HG03342 (cell line): ENCODE results near the gene TMEM91.
"Not testable (repeated sequence)": the region's sequence is repeated elsewhere in the genome, so short reads cannot be mapped to it uniquely, and the experiment has no call there.

Source experiments
- ATAC-seq: cut with Tn5 transposase; IDR thresholded peaks from one replicate; pipeline ENCODE4 v1.9.1; 2021; ENCODE audit warnings: mild to moderate bottlenecking, moderate library complexity; ENCODE audit not compliant: unreplicated experiment

TMEM91 gene

DNA sequence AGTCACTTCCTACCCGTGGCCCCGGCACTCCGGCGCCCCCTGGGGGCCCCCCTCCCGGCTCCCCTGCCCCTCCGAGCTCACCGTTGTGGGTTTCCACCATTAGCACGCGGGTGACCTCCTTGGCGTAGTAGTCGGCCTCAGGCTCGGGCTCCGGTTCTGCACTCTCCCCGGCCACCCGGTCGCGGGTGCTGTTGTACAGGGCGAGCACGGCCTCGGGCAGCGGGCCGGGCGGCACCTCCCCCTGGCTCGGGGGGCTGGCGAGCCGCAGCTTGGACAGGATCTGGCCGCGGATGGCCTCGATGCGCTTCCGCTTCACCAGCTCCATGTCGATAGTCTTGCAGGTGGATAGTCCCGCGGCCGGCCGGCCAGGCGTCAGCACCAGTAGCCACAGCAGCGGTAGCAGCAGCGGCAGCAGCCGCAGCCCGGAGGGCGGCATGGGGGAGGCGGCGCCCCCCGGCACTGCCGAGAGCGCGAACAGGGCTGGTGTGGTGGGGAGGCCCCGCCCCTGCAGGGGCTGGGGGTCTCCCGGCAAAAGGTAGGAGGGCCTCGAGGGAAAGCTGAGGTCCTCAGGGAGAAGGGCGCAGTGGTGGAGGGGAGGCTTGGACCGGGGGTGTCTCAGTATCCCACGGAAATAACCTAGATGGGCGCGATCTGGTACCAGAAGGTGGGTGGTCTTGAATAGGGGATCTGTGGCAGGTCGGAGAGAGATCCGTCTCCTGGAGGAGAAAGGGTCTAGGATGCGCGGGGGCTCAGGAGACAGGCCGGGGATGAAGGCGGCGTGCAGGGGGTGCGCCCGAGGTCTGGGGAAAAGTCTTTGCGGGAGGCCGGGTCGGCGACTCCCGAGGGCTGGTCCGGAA, 23.5 kb upstream of the TMEM91 start:
- no peak for ATAC-seq

DNA sequence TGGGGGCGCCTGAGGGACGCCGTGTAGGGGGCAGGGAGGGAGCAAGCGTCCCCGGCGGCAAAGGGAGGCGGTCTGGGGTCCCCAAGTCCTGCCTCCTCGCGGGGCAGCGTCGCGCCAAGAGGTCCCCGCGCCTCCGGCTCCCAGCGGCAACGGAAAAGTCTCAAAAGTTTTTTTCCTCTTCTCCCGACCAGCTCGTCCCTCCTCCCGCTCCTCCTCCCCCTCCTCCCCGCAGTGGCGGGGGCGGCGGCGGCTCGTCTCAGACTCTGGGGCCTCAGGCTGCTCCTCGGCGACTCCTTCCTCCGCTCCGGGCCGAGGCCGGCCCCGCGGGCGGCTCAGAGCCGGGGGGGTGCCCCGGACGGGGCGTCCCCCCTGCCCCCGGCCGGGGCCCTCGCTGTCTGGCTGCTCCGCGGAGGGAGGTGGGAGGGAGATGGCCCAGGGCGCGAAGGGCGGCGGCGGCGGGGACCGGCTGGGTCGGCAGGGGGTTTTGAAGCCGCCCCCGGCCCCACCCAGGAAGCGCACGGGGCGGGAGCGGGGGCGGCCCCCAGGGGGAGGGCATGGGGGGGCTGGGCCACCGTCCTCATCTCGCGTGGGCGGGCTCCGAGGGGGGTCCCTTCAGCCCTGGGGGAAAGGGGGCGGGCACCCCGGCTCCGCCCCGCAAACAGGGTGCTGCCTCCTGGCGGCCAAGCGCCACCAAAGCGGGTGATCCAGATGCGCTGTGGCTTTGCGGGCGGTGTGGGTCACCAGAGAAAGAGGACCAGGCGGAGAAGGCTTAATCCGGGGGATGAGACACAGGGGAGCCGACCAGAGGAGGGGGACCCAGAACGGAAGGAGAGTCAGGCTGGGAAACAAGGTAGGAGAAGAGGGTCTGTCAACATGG, 22.6 kb upstream of the TMEM91 start, which contains the start of gene TGFB1:
TSS of gene TGFB1 (minus strand) at position 457 of the 877 bp plus-strand sequence. CDS start 878 bp downstream, outside the sequence.
- peak; percentile 36 for ATAC-seq

DNA sequence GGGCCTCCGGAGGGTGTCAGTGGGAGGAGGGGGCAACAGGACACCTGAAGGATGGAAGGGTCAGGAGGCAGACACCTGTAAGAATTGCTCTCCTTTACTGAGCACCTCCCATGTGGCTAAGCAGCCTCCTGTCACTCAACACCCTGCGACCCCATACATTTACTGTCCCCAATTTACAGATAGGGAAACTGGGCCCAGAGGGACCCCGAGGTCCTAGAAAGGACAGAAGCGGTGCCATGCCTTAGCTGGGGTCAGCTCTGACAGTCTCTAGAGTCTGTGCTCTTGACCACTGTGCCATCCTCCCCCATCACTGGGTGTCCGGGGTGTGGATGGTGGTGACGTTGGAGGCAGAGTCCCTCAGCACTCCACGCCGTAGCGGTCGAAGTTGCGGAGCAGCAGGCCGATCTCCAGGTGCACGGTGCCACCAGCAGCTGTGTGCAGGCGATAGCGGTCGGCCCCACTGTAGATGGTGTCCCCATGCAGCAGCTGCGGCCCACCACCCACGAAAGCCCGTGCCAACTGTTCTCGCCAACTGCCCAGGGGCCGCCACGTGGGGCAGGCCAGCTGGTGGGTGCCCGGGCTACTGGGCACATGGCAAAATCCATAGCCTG, 21.9 kb upstream of the TMEM91 start:
- ATAC-seq: no peak

DNA sequence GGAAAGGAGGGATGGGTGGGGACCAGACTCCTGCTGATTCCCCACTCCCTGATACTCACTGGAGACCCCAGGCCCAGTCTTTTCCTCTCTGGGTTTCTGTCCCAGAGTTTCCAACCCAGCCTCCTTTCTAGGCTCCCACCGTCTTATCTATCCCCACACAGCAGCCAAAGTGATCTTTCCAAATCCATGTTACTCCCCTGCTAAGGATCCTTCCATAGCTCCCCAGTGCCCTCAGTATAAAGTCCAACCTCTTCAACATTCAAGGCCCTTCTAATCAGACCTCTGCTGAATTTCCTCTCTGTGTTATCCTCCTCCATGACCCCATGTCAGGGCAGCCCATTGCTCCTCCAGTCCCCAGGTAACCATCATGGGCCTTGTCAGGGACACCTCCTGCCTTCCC, 21.3 kb upstream of the TMEM91 start:
- no peak for ATAC-seq

DNA sequence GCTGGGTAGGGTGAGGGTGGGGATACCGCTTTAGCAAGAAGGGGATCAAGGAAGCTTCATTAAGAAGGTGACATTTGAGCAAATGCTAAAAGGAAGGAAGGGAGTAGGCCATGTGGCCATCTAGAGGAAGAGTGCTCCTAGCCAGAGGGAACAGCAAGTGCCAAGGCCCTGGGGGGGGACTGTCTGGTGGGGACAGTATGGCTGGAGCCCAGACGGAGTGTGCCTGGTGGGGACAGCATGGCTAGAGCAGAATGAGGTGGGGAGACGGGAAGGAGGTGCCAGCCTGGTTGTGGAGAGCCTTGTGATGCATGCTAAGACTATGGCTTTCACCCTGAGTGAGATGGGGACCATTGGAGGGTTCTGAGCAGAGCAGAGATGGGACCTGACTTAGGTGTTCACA, 20.5 kb upstream of the TMEM91 start:
- ATAC-seq: no peak

DNA sequence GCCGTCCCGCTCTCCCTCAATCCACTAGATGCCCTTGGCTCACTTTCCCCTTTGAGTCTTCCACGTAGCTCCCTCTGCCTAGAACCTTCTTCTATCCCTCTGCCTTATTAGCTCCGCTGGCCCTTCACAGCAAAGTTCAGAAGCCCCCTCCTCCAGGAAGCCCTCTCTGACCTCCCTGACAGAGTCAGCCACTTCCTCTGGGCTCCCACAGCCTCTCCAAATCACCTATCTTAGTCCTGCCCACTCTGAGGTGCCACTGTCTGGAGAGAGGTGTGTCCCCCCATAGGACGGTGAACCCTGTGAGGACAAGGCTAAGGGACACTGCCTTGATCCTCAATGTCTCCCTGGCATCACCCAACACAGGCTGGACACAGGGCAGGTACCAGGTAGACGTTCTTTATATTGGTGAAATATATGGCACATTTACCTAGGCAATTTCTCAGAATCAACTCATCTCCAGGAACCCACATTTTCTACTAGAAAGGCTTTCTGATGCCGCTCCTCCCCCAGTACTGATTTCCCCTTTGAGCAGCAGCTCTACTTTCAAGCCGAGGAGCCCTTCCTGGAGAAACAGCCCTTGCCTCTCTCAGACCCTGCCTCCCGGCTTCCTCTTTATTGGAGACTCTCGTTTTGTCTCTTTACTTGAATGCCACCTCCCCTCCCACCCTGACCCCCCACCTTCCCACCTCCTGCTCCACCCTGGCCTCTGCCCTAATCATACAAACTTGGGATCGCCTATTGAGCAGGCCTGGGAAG, 19.2 kb upstream of the TMEM91 start:
- no peak for ATAC-seq

DNA sequence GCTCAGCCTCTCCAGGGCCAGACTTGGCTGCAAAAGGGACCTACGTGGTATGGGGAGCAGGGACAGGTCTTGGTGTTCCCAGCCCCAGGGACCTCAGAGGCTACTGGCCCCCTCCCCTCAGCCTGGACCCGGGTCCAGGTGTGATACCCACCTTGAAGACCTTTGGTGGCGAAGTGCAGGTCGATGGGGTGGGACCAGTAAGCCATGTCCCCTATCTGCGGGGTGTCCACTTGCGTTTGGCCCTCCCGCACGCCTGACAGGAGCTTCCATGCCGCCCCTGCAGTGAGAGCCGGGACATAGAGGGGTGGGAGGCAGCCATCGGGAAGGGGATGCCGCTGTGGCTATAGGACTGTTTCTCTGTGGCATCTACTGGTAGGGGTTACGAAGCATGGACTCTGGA, 18.6 kb upstream of the TMEM91 start:
- no peak for ATAC-seq

DNA sequence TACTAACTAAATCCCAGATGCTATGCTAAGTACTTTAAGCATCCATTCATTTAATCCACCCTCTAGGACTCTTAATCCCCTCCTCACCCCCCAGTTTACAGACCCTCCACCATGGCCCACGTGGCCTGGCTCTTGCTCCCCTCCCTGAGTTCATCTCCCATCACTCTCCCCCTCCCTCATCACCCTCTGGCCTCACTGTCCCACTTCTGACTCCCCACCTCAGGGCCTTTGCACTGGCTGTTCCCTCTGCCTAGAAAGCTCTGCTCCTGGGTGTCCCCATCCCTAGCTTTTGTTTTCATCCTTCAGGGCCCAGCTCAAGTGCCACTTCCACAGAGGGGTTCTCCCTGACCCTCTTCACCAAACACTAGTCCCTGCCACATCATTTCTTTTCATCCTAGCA, 16.6 kb upstream of the TMEM91 start:
- ATAC-seq: no peak

DNA sequence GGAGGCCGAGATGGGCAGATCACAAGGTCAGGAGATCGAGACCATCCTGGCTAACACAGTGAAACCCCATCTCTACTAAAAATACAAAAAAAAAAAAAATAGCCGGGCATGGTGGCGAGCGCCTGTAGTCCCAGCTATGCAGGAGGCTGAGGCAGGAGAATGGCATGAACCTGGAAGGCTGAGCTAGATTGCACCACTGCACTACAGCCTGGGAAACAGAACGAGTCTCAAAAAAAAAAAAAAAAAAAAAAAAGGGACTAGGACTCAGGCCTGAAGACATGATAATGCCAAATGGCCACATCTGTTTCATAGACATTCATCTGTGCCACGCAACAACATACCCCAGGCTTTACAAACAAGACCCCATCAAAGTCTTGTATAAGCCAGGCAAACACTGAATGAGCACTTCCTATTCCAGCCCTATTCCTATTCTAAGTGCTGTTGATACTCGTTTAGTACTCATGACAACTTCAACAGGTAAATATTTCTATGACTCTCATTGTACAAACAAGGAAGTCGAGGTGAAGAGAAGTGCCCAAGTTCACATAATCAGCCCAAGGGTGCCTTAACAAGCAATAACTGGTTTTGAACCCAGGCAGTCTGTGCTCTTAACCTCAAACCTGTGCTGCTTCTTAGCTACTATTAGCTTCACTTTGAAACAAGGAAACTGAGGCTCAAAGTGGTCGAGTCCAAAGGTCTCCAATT, 14.0 kb upstream of the TMEM91 start:
- ATAC-seq: no peak

DNA sequence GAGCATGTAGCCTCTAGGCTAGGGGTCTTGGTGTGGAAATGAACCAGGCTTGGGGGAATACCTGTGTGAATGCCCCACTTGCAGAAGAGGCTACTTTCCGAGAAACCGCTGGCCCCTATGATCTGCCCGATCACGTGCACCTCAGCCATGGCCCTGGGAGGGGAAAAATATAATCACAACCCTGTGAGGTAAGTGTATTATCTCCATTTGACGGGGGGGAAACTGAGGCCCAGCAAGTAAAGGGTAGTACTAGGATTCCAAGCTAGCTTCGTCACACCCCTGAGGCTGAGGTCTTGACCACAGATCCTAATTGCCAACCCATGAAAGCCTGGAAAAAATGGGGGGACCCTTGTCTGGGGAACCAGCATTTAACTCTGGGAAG, 13.0 kb upstream of the TMEM91 start:
- no peak for ATAC-seq

DNA sequence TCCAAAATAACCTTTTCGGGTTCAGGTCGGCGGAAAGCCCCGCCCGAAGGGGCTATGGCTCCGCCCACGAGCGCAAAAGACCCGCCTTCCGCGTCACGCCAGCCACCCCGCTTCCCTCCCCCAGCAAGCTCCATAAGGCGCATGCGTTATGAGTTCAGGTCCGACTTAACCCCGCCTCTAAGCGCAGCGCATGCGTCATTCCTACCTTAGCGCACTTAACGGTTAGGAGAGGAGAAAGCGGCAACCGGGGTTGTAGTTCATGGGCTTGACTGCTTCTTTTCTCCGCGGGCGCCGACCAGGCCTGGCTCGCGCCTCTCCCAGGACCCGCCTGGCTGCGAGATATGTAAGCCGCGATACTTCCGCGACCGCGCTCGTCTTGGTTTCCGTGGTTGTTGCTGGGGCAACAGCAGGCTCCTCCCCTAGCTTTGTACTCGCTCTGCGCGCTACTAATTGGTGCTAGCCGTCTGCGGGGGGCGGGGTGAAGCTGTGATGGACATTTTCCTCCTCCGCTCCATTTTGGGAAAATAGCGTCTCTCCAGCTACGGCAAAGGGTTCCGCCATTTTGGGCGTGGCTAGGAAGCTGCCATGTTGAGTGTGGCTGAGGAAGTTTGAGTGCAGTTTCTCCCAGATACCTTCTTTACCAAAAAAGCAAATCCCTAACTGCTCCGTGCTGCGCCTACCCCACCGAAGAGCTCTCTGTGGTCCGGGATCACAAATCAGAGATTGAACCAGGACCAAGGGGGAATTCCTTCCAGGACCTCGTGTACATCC, 12.4 kb upstream of the TMEM91 start, which contains the start of gene B9D2:
TSS of gene B9D2 (minus strand) at position 397 of the 771 bp plus-strand sequence. CDS start 630 bp downstream, outside the sequence.
- peak; percentile 78 for ATAC-seq

DNA sequence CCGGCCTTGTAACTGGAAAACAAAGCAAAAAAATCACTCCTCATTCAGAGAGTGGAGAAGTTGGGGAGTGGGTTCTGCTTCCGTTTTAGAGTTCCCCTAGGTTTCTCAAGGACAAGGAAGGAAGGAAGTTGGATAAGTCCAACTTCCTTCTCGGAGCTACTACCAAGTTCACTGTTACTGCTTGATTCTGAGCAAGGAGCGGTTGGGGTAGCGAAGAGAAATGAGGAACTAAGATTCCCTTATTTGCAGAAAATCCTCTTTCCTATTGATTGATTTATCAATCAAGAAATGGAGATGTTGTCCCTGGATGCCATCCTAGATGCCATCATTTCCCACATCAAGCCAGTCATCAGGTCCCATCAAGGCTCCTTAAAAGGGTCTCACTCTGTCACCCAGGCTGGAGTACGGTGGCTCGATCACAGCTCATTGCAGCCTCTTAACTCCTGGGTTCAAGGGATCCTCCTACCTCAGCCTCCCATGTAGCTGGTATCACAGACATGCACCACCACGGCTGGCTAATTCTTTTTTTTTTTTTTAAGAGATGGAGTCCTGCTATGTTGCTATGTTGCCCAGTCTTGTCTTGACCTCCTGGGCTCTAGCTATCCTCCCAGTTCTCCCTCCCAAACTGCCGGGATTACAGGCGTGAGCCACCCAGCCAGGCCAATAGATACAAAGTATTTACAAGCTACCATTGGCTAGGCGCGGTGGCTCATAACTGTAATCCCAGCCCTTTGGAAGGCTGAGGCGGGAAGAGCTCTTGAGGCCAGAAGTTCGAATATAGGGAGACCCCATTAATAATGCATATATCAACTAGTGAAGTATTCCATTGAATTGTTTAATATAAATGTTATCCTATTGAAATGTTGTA, 11.6 kb upstream of the TMEM91 start:
- no peak for ATAC-seq

DNA sequence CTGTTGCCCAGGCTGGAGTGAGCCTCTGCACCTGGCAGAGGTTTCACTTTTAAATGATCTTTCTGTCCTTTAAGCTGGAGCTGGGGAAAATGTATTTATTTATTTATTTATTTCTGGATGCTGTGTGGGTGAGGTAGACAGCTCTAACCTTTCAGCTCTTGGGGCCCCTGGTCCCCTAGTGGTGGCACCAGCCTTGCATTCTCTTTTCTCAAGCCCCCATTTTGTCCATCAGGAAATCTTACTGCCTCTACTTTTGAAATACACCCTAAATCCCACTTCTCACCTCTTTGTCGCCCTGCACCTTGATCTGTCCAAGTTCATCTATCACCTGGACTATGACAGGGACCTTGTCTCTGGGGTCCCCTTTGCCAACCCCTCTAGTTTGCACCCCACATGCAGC, 10.2 kb upstream of the TMEM91 start:
- no peak for ATAC-seq

DNA sequence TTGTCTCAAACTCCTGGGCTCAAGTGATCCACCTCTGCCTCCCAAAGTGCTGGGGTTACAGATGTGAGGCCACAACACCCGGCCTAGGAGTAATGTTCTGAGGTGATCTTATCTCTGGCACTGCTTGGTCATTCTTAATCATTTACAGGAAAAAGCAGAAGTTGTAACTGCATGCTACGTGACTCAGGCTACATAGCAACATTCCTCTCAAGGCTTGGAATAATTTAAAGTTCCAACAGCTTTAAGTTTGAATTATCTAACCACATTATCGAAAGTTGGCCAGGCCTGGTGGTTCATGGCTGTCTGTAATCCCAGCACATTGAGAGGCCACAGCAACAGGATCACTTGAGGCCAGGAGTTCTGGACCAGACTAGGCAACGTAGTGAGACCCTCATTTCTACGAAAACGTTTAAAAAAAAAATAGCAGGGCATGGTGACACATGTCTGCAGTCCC, 8.5 kb upstream of the TMEM91 start:
- ATAC-seq: no peak

DNA sequence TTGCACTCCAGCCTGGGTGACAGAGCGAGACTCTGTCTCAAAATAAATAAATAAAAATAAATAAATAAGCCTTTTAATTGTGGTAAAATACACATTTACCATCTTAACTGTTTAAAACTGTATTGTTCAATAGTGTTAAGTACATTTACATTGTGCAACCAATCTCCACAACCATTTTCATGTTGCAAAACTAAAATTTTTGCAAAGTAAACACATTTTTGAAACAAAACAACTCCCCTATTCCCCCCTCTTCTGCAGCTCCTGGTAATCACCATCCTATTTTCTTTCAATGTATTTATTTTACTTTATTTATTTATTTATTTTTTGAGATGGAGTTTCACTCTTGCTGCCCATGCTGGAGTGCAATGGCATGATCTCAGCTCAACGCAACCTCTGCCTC, 6.6 kb upstream of the TMEM91 start:
- ATAC-seq: no peak

DNA sequence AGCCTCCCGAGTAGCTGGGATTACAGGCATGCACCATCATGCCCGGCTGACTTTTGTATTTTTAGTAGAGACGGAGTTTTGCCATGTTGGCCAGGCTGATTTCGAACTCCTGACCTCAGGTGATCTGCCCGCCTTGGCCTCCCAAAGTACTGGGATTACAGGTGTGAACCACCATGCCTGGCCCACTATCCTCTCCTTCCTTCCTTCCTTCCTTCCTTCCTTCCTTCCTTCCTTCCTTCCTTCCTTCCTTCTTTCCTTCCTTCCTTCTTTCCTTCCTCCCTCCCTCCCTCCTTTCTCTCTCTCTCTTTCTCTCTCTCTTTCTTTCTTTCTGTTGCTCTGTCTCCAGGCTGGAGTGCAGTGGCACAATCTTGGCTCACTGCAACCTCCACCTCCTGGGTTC, 5.2 kb upstream of the TMEM91 start:
- not testable (repeated sequence) for ATAC-seq

DNA sequence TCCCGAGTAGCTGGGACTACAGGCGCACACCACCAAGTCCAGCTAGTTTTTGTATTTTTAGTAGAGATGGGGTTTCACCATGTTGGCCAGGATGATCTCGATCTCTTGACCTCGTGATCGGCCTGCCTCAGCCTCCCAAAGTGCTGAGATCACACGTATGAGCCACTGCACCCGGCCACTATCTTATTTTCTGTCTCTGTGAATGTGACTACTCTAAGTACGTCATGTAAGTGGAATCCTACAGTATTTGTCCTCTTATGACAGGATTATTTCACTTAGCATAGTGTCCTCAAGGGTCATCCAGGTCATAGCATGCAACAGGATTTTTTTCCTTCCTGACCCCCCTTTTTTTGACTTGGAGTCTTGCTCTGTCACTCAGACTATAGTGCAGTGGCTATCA, 4.8 kb upstream of the TMEM91 start:
- no peak for ATAC-seq

DNA sequence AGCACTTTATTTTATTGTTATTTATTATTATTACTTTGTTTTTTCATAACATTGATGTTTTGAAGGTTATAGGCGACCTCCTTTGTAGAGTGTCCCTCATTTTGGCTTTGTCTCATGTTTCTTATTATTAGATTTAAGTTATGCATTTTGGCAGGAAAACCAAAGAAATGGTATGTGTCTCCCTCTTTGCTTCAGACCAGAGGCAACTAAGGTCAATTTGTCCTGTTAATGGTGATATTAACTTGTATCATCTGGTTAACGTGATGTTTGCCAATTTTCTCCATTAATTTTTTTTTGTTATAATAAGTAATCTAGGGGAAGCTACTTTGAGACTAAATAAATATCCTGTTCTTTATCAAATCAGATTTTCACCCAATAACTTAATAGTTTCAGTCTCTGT, 3.8 kb upstream of the TMEM91 start:
- ATAC-seq: no peak
